GM12864 (cell line): ENCODE measurements around the gene CIDEB.

Experiments
- DNase-seq: peaks from one replicate; pipeline ENCODE4 v3.0.0-alpha.2; 2011; ENCODE audit warnings: low read depth
- H3K4me3 ChIP-seq: 2 replicates; pipeline ENCODE4 v1.5.1; 2011; ENCODE audit warnings: mild to moderate bottlenecking, low read depth, low read length, control low read depth
- CTCF ChIP-seq: IDR thresholded peaks from 2 replicates; pipeline ENCODE4 v1.5.1; 2011; ENCODE audit warnings: low read depth, mild to moderate bottlenecking, moderate library complexity, low read length, control low read depth, inconsistent platforms; ENCODE audit errors: missing control alignments

CIDEB gene

GRCh38 chr14:24269368-24269767, 38.4 kb downstream of the CIDEB start:
- H3K4me3 ChIP-seq: no peak overlapping the region
- no peak for DNase-seq
- TF ChIP-seq CTCF: no peak

GRCh38 chr14:24268225-24268624, 39.6 kb downstream of the CIDEB start:
- H3K4me3 ChIP-seq: no peak overlapping the region
- no peak for TF ChIP-seq CTCF
- DNase-seq: no peak

GRCh38 chr14:24267516-24267915, 40.3 kb downstream of the CIDEB start:
- DNase-seq: no peak
- H3K4me3 ChIP-seq: no peak overlapping the region
- no peak for TF ChIP-seq CTCF

GRCh38 chr14:24266344-24267244, 41.2 kb downstream of the CIDEB start:
- TF ChIP-seq CTCF: no peak
- no peak for DNase-seq
- no peak overlapping the region for H3K4me3 ChIP-seq

- no peak for DNase-seq
- no peak overlapping the region for H3K4me3 ChIP-seq
- TF ChIP-seq CTCF: no peak
Observed at GRCh38 chr14:24264298-24264697, 43.5 kb downstream of the CIDEB start.

GRCh38 chr14:24263848-24264247, 43.9 kb downstream of the CIDEB start:
- no peak for DNase-seq
- H3K4me3 ChIP-seq: no peak overlapping the region
- TF ChIP-seq CTCF: no peak
